T47D (cell line): ENCODE measurements around the gene SPATA22.
"Not testable (repeated sequence)": the region's sequence is repeated elsewhere in the genome, so short reads cannot be mapped to it uniquely, and the experiment has no call there.

Source experiments
- DNase-seq, 2 experiments: peaks; one replicate each; pipeline versions ENCODE4 v3.0.0 to v3.0.0-alpha.2; 2011 to 2012; ENCODE audit warnings: low read depth in 1 of 2, low spot score in 1 of 2
- JUND ChIP-seq: IDR thresholded peaks from 2 replicates; pipeline ENCODE4 v1.6.1; 2012; ENCODE audit warnings: low read depth
- in situ Hi-C: cut with HindIII; loops from 2 replicates; pipeline ENCODE4 v1.10.0; 2016; ENCODE audit warnings: low sequenced_read_pairs, low pct_unique_long_range_greater_than_20kb

SPATA22 gene

GRCh38 chr17:3502466-3502865 is 30.8 kb upstream of the SPATA22 start:
- DNase-seq = no peak
- in situ Hi-C loops = no loop called here
- no peak for TF ChIP-seq JUND

GRCh38 chr17:3501344-3501743 is 29.7 kb upstream of the SPATA22 start:
- in situ Hi-C loops = no loop called here
- DNase-seq = no peak
- no peak for TF ChIP-seq JUND

GRCh38 chr17:3497101-3497500 is 25.5 kb upstream of the SPATA22 start:
- in situ Hi-C loops = no loop called here
- no peak for DNase-seq
- no peak for TF ChIP-seq JUND

GRCh38 chr17:3485481-3486068 is 14.0 kb upstream of the SPATA22 start:
- no peak for TF ChIP-seq JUND
- no peak for DNase-seq
- in situ Hi-C loops = no loop called here

GRCh38 chr17:3482852-3483251 is 11.2 kb upstream of the SPATA22 start:
- in situ Hi-C loops = no loop called here
- no peak for TF ChIP-seq JUND
- DNase-seq = no peak

GRCh38 chr17:3479988-3480387 is 8.4 kb upstream of the SPATA22 start:
- no peak for DNase-seq
- no peak for TF ChIP-seq JUND
- in situ Hi-C loops = no loop called here

- no peak for TF ChIP-seq JUND
- in situ Hi-C loops = no loop called here
- no peak for DNase-seq
Measured at GRCh38 chr17:3475812-3476610, 4.4 kb upstream of the SPATA22 start, which contains the start of gene ASPA. TSS of gene ASPA (plus strand) at chr17:3475997. CDS start at chr17:3476160, 163 bp downstream.

GRCh38 chr17:3475251-3475685 is 3.6 kb upstream of the SPATA22 start:
- DNase-seq = no peak
- in situ Hi-C loops = no loop called here
- TF ChIP-seq JUND = no peak

- no peak for DNase-seq
- in situ Hi-C loops = no loop called here
- no peak for TF ChIP-seq JUND
Measured at GRCh38 chr17:3474212-3474611, 2.6 kb upstream of the SPATA22 start.

- no peak for DNase-seq
- in situ Hi-C loops = no loop called here
- TF ChIP-seq JUND = no peak
Measured at GRCh38 chr17:3472137-3472536, 518 bp upstream of the SPATA22 start.

GRCh38 chr17:3469529-3469928 is 2.1 kb downstream of the SPATA22 start:
- DNase-seq = no peak
- TF ChIP-seq JUND = no peak
- in situ Hi-C loops = no loop called here

- in situ Hi-C loops, DNase-seq: not testable (repeated sequence)
Measured at GRCh38 chr17:3466355-3466754, 5.3 kb downstream of the SPATA22 start.

GRCh38 chr17:3448059-3448665 is 23.5 kb downstream of the SPATA22 start:
- in situ Hi-C loops = no loop called here
- DNase-seq = peak in 1 of 2 experiments; percentile 1
- no peak for TF ChIP-seq JUND
